HG02571 (cell line): ENCODE data around the gene NKX2-3.

ENCODE experiments used
- ATAC-seq: cut with Tn5 transposase; IDR thresholded peaks from one replicate; pipeline ENCODE4 v1.9.1; 2021; ENCODE audit warnings: mild to moderate bottlenecking, moderate library complexity; ENCODE audit not compliant: unreplicated experiment

Gene NKX2-3

GRCh38 chr10:99537989-99538917, 5.5 kb downstream of the NKX2-3 start:
- ATAC-seq, result no peak

- no peak for ATAC-seq
Measured at GRCh38 chr10:99539120-99539519, 6.4 kb downstream of the NKX2-3 start.

- ATAC-seq, result no peak
Measured at GRCh38 chr10:99539820-99540219, 7.1 kb downstream of the NKX2-3 start.

- ATAC-seq, result no peak
Measured at GRCh38 chr10:99540306-99540656, 7.5 kb downstream of the NKX2-3 start.

- ATAC-seq, result no peak
Measured at GRCh38 chr10:99540657-99541531, 8.2 kb downstream of the NKX2-3 start.

GRCh38 chr10:99544322-99544721, 11.6 kb downstream of the NKX2-3 start:
- ATAC-seq, result no peak

GRCh38 chr10:99548041-99548530, 15.3 kb downstream of the NKX2-3 start:
- no peak for ATAC-seq

GRCh38 chr10:99551158-99551557, 18.4 kb downstream of the NKX2-3 start:
- no peak for ATAC-seq

GRCh38 chr10:99551616-99552015, 18.9 kb downstream of the NKX2-3 start:
- no peak for ATAC-seq

GRCh38 chr10:99555371-99555770, 22.6 kb downstream of the NKX2-3 start:
- ATAC-seq, result no peak

GRCh38 chr10:99555825-99556523, 23.2 kb downstream of the NKX2-3 start:
- ATAC-seq, result peak; percentile 85

GRCh38 chr10:99557044-99557443, 24.3 kb downstream of the NKX2-3 start:
- no peak for ATAC-seq

- no peak for ATAC-seq
Measured at GRCh38 chr10:99558708-99559107, 26.0 kb downstream of the NKX2-3 start.

GRCh38 chr10:99560277-99561126, 27.8 kb downstream of the NKX2-3 start:
- ATAC-seq, result no peak

- no peak for ATAC-seq
Measured at GRCh38 chr10:99562631-99563030, 29.9 kb downstream of the NKX2-3 start.

- ATAC-seq, result no peak
Measured at GRCh38 chr10:99564361-99564760, 31.6 kb downstream of the NKX2-3 start.

- ATAC-seq, result no peak
Measured at GRCh38 chr10:99565166-99565565, 32.4 kb downstream of the NKX2-3 start.

GRCh38 chr10:99569253-99569939, 36.7 kb downstream of the NKX2-3 start:
- no peak for ATAC-seq

- ATAC-seq, result no peak
Measured at GRCh38 chr10:99569961-99570360, 37.2 kb downstream of the NKX2-3 start.

- ATAC-seq, result no peak
Measured at GRCh38 chr10:99571816-99572215, 39.1 kb downstream of the NKX2-3 start.
